H1 (cell line): Measurements from ENCODE around the gene TTLL7. TPM values are rescaled to one million over a fixed set of nuclear protein-coding genes. Genes with fewer than 3 reads are reported as not detected.

ENCODE experiments used
- CTCF ChIA-PET: fragments of 300-600 bp; sonication (Branson Sonifier 250); formaldehyde crosslinking; loops from one replicate; lab custom pipeline; 2021; ENCODE audit not compliant: partially characterized antibody; lab: Charles Lee
- POLR2A ChIA-PET: fragments of 300-600 bp; sonication (Branson Sonifier 250); formaldehyde crosslinking; loops from one replicate; lab custom pipeline; 2021; ENCODE audit warnings: inconsistent platforms; ENCODE audit not compliant: partially characterized antibody; lab: Charles Lee
- DNase-seq, 2 experiments: peaks; one replicate each; pipeline versions ENCODE4 v3.0.0 to v3.0.0-alpha.2; 2010 to 2022; ENCODE audit warnings: low spot score in 2 of 2, low read depth in 1 of 2, mixed read lengths in 1 of 2
- FAIRE-seq: peaks from 2 replicates; lab custom pipeline; 2011; peaks lifted over from hg19 to GRCh38; lab: Jason Lieb, UNC
- H2AFZ ChIP-seq: 2 replicates; pipeline ENCODE4 v1.8.1; 2012; ENCODE audit warnings: low read length, inconsistent platforms
- H2AK5ac ChIP-seq: 2 replicates; pipeline ENCODE4 v1.6.1; 2013; ENCODE audit warnings: low read depth, low read length
- H2BK120ac ChIP-seq: replicated peaks from 2 replicates; pipeline ENCODE3; 2013; ENCODE audit warnings: low read depth, low read length, inconsistent platforms
- H2BK12ac ChIP-seq: 2 replicates; pipeline ENCODE4 v1.6.1; 2013; ENCODE audit warnings: low read depth, low read length
- H2BK15ac ChIP-seq: 2 replicates; pipeline ENCODE4 v1.6.1; 2013; ENCODE audit warnings: low read length
- H2BK20ac ChIP-seq: 2 replicates; pipeline ENCODE4 v1.6.1; 2013; ENCODE audit warnings: low read length
- H2BK5ac ChIP-seq: 2 replicates; pipeline ENCODE4 v1.6.1; 2013; ENCODE audit warnings: low read depth, low read length
- H3K14ac ChIP-seq: 2 replicates; pipeline ENCODE4 v1.6.1; 2013; ENCODE audit warnings: inconsistent platforms; ENCODE audit not compliant: insufficient read length
- H3K18ac ChIP-seq: 2 replicates; pipeline ENCODE4 v1.6.1; 2013; ENCODE audit warnings: low read length; ENCODE audit errors: extremely low read depth
- H3K23ac ChIP-seq: 2 replicates; pipeline ENCODE4 v1.6.1; 2013; ENCODE audit warnings: inconsistent platforms; ENCODE audit not compliant: insufficient read length
- H3K23me2 ChIP-seq: 2 replicates; pipeline ENCODE4 v1.6.1; 2013; ENCODE audit warnings: low read depth, low read length
- H3K27ac ChIP-seq: 2 replicates; pipeline ENCODE4 v1.6.1; 2011; ENCODE audit warnings: low read depth, low read length, inconsistent platforms
- H3K27me3 ChIP-seq, 4 experiments: replicated peaks in 1 of 4; 1 replicate in 1 of 4; 2 replicates in 3 of 4; pipeline versions ENCODE4 v1.6.1 to v1.8.1; 2011 to 2013; ENCODE audit warnings: low read length in 3 of 4, mild to moderate bottlenecking in 3 of 4, inconsistent platforms in 2 of 4, mixed read lengths in 2 of 4, moderate library complexity in 1 of 4; ENCODE audit not compliant: control insufficient read depth in 3 of 4, insufficient read depth in 3 of 4; ENCODE audit errors: extremely low read depth in 1 of 4
- H3K36me3 ChIP-seq, 4 experiments: 2 replicates each; pipeline versions ENCODE4 v1.6.1 to v1.8.1; 2011 to 2013; ENCODE audit warnings: mild to moderate bottlenecking in 4 of 4, low read length in 3 of 4, moderate library complexity in 2 of 4, control low read depth in 1 of 4, inconsistent platforms in 1 of 4; ENCODE audit not compliant: insufficient read depth in 4 of 4, control insufficient read depth in 2 of 4
- H3K4ac ChIP-seq: replicated peaks from 2 replicates; pipeline ENCODE3; 2013; ENCODE audit warnings: low read length, low read depth, mixed read lengths, inconsistent platforms; ENCODE audit not compliant: insufficient read length
- H3K4me1 ChIP-seq, 4 experiments: replicated peaks in 1 of 4; 1 replicate in 1 of 4; 2 replicates in 3 of 4; pipeline versions ENCODE4 v1.6.1 to v1.8.1; 2011 to 2013; ENCODE audit warnings: low read length in 3 of 4, inconsistent platforms in 2 of 4, mixed read lengths in 1 of 4; ENCODE audit not compliant: insufficient read depth in 4 of 4, control insufficient read depth in 3 of 4
- H3K4me2 ChIP-seq, 2 experiments: 2 replicates each; pipeline versions ENCODE4 v1.6.1 to v1.8.1; 2011 to 2013; ENCODE audit warnings: low read depth in 2 of 2, low read length in 2 of 2, control low read depth in 1 of 2, inconsistent platforms in 1 of 2, mild to moderate bottlenecking in 1 of 2; ENCODE audit not compliant: insufficient read depth in 1 of 2
- H3K4me3 ChIP-seq, 4 experiments: fragments of 200-600, 300-600 bp in 1 of 4; sonication (generic), shearing (Covaris generic), sonication (Bioruptor Twin) in 1 of 4; 2 replicates each; pipeline versions ENCODE4 v1.5.1 to v1.8.1; 2011 to 2016; ENCODE audit warnings: low read length in 4 of 4, low read depth in 3 of 4, control low read depth in 2 of 4, inconsistent platforms in 2 of 4, mild to moderate bottlenecking in 2 of 4, mixed read lengths in 1 of 4, moderate library complexity in 1 of 4; ENCODE audit not compliant: insufficient read depth in 2 of 4; ENCODE audit errors: extremely low read depth in 1 of 4
- H3K56ac ChIP-seq: replicated peaks from 2 replicates; pipeline ENCODE3; 2013; ENCODE audit warnings: low read depth, mild to moderate bottlenecking, mixed read lengths, low read length, inconsistent platforms; ENCODE audit not compliant: insufficient read length
- H3K79me1 ChIP-seq: 2 replicates; pipeline ENCODE4 v1.6.1; 2013; ENCODE audit warnings: low read depth, low read length, control low read depth
- H3K79me2 ChIP-seq, 2 experiments: 2 replicates each; pipeline versions ENCODE4 v1.6.1 to v1.8.1; 2012 to 2013; ENCODE audit warnings: low read length in 2 of 2, mild to moderate bottlenecking in 2 of 2, inconsistent platforms in 1 of 2; ENCODE audit not compliant: insufficient read depth in 2 of 2, control insufficient read depth in 1 of 2
- H3K9ac ChIP-seq, 4 experiments: replicated peaks in 1 of 4; 1 replicate in 1 of 4; 2 replicates in 3 of 4; pipeline versions ENCODE4 v1.6.1 to v1.8.1; 2011 to 2013; ENCODE audit warnings: low read depth in 3 of 4, low read length in 3 of 4, control low read depth in 2 of 4, mild to moderate bottlenecking in 2 of 4, moderate library complexity in 2 of 4, inconsistent platforms in 1 of 4; ENCODE audit errors: extremely low read depth in 1 of 4
- H3K9me3 ChIP-seq, 2 experiments: 2 replicates each; pipeline versions ENCODE4 v1.6.1 to v1.8.1; 2012 to 2013; ENCODE audit warnings: mild to moderate bottlenecking in 2 of 2, moderate library complexity in 2 of 2, control low read depth in 1 of 2, inconsistent platforms in 1 of 2, low read depth in 1 of 2, low read length in 1 of 2, mixed read lengths in 1 of 2; ENCODE audit not compliant: insufficient read depth in 2 of 2
- H4K20me1 ChIP-seq, 2 experiments: replicated peaks in 1 of 2; 2 replicates each; pipeline versions ENCODE3 to v1.8.1; 2011 to 2013; ENCODE audit warnings: inconsistent platforms in 2 of 2, low read length in 2 of 2, mild to moderate bottlenecking in 1 of 2; ENCODE audit not compliant: insufficient read depth in 2 of 2, control insufficient read depth in 1 of 2
- H4K5ac ChIP-seq: 2 replicates; pipeline ENCODE4 v1.6.1; 2013; ENCODE audit warnings: low read length, low read depth, mixed read lengths, inconsistent platforms; ENCODE audit not compliant: insufficient read length
- H4K8ac ChIP-seq: 2 replicates; pipeline ENCODE4 v1.8.0; 2013; ENCODE audit warnings: mild to moderate bottlenecking, moderate library complexity, low read length, inconsistent platforms; ENCODE audit not compliant: insufficient read depth; ENCODE audit errors: extremely low read depth
- H4K91ac ChIP-seq: replicated peaks from 2 replicates; pipeline ENCODE3; 2013; ENCODE audit warnings: low read length, mixed read lengths, inconsistent platforms; ENCODE audit not compliant: insufficient read length
- GABPA ChIP-seq: IDR thresholded peaks from 2 replicates; pipeline ENCODE4 v1.6.1; 2011; ENCODE audit warnings: mild to moderate bottlenecking, low read length, moderate library complexity, borderline replicate concordance; ENCODE audit not compliant: insufficient read depth
- JUND ChIP-seq: IDR thresholded peaks from 2 replicates; pipeline ENCODE4 v1.6.1; 2011; ENCODE audit warnings: mild to moderate bottlenecking, improper control_type of control experiment, low read length
- KDM5A ChIP-seq: fragments of 200-600 bp; IDR thresholded peaks from 2 replicates; pipeline ENCODE4 v1.7.1; 2012; ENCODE audit warnings: mild to moderate bottlenecking, low read length, inconsistent platforms, mixed read lengths
- MAX ChIP-seq: IDR thresholded peaks from 2 replicates; pipeline ENCODE4 v1.6.1; 2012; ENCODE audit warnings: inconsistent platforms
- RBBP5 ChIP-seq: IDR thresholded peaks from 2 replicates; pipeline ENCODE4 v1.7.1; 2012; ENCODE audit warnings: low read depth, mild to moderate bottlenecking, inconsistent platforms, low read length, moderate library complexity, borderline replicate concordance
- SP1 ChIP-seq: IDR thresholded peaks from 2 replicates; pipeline ENCODE4 v1.6.1; 2011; ENCODE audit warnings: low read depth, low read length
- ZNF274 ChIP-seq: IDR thresholded peaks from 2 replicates; pipeline ENCODE4 v1.7.0; 2012; ENCODE audit warnings: low read length, borderline replicate concordance; ENCODE audit errors: extremely low read depth
- WGBS, 2 experiments: shearing (Covaris generic) in 1 of 2; methylation state at CpG; one replicate each; pipeline versions ENCODE4 v1.1.6 to v1.1.7; 2013 to 2015; ENCODE audit warnings: low lambda C conversion rate in 2 of 2, mixed read lengths in 2 of 2, inconsistent platforms in 1 of 2, low coverage in 1 of 2, missing lambda C conversion rate in 1 of 2; ENCODE audit not compliant: insufficient replicate concordance in 2 of 2, insufficient coverage in 1 of 2, insufficient read length in 1 of 2; ENCODE audit errors: extremely low coverage in 1 of 2, missing lambda C conversion rate in 1 of 2; 5-methylcytosine and 5-hydroxymethylcytosine counted together
- polyA plus RNA-seq, 7 experiments: library from polyadenylated mRNA; depleted of rRNA in 3 of 7; stranded (reverse) in 5 of 7; unstranded in 2 of 7; fragments of >200 nt in 5 of 7; fragments of 200-250 nt in 2 of 7; gene quantifications; 1 replicate in 5 of 7; 2 replicates in 1 of 7; 4 replicates in 1 of 7; pipeline versions ENCODE4 v1.2.1 to v1.2.3, GENCODE V29; 2011 to 2013; ENCODE audit warnings: missing spikeins in 2 of 7, mixed read lengths in 2 of 7
- total RNA-seq: library from RNA; stranded (reverse); fragmentation: NEBNext Ultra II Directional; extraction: Animal tissue kit (Norgen Biotek cat#: 25700); gene quantifications from 2 replicates; pipeline ENCODE4 v1.2.1, GENCODE V29; 2021
- TF ChIP-seq, protein P1 (sequence below): IDR thresholded peaks from 2 replicates; pipeline ENCODE4 v1.6.1; 2012; ENCODE audit warnings: low read length, inconsistent platforms

Gene TTLL7
- total and polyA plus RNA-seq, 2 of the 8 experiments (the other 6 are each of a cell fraction or from before 2014, with no cell fraction given): 1.9 to 7.9 TPM

DNA sequence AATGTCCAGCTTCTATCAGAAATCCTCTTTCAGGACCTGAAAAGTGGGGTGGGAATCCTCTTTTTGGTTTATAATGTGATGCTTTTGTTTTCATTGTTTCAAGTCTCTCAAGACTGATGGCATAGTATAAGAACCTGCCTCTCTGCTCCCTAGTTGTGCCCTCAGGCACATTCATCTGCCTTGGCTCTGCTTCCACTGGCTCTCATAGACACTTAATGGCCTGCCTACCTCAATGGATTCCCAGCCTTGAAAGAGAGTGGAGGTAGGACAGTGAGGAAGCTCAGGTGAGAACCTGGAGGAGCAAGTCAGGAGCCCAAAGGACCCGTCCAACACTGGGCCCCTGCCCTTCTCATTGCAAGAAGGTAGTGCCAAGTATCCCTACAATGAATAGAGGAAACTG, 4.8 kb downstream of the TTLL7 start:
- H3K18ac ChIP-seq: no peak overlapping the region
- WGBS, 2 experiments: 100% methylated on average over 1 of the region's 1 CpG; no CpG with 5 or more reads in 1 of the 2 experiments
- TF ChIP-seq KDM5A (no peak), JUND (no peak), ZNF274 (no peak), GABPA (no peak), MAX (no peak), SP1 (no peak), RBBP5 (no peak)
- TF ChIP-seq, protein P1, sequence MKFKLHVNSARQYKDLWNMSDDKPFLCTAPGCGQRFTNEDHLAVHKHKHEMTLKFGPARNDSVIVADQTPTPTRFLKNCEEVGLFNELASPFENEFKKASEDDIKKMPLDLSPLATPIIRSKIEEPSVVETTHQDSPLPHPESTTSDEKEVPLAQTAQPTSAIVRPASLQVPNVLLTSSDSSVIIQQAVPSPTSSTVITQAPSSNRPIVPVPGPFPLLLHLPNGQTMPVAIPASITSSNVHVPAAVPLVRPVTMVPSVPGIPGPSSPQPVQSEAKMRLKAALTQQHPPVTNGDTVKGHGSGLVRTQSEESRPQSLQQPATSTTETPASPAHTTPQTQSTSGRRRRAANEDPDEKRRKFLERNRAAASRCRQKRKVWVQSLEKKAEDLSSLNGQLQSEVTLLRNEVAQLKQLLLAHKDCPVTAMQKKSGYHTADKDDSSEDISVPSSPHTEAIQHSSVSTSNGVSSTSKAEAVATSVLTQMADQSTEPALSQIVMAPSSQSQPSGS: no peak
- no peaks in the 10 kb centered on the region for H3K79me2 ChIP-seq
- no peak for FAIRE-seq
- no peak overlapping the region for H2AK5ac ChIP-seq
- no peak overlapping the region for H4K5ac ChIP-seq
- no peaks in the 10 kb centered on the region for H3K9me3 ChIP-seq
- no peak overlapping the region for H2BK12ac ChIP-seq
- no peak overlapping the region for H2BK5ac ChIP-seq
- no peak overlapping the region for H3K9ac ChIP-seq
- H4K20me1 ChIP-seq: peaks cover 0 to 4% of the 10 kb centered on the region in 2 experiments
- no peak overlapping the region for H3K4me3 ChIP-seq
- no peak overlapping the region for H3K4me2 ChIP-seq
- H2BK15ac ChIP-seq: no peak overlapping the region
- no peak overlapping the region for H3K14ac ChIP-seq
- no peaks in the 10 kb centered on the region for H3K36me3 ChIP-seq
- no peak overlapping the region for H3K23ac ChIP-seq
- DNase-seq: no peak
- no peak overlapping the region for H2BK20ac ChIP-seq
- no peak overlapping the region for H3K56ac ChIP-seq
- H3K79me1 ChIP-seq: no peaks in the 10 kb centered on the region
- CTCF ChIA-PET: interaction anchor here (1.3 kb wide), 1 partner anchor 13 kb away, joined by 3 read pairs; no protein-coding TSS in a partner anchor
- H3K27me3 ChIP-seq: peaks cover 0 to 18% (median 13%) of the 10 kb centered on the region in 4 experiments; a peak in 6 of 7 replicates
- no peak overlapping the region for H3K4ac ChIP-seq
- no peak overlapping the region for H2BK120ac ChIP-seq
- peaks cover 4% of the 10 kb centered on the region; the same call in 1 of the 2 replicates for H3K23me2 ChIP-seq
- no peak overlapping the region for H3K27ac ChIP-seq
- no peak overlapping the region for H4K91ac ChIP-seq
- no peak overlapping the region for H4K8ac ChIP-seq
- H2AFZ ChIP-seq: no peak overlapping the region
- POLR2A ChIA-PET: no interaction called here
- no peaks in the 10 kb centered on the region for H3K4me1 ChIP-seq
